Gastroesophageal sphincter (tissue), 4 donors: Measurements from ENCODE around the gene PIP4K2A. TPM values are rescaled to one million over a fixed set of nuclear protein-coding genes. Genes with fewer than 3 reads are reported as not detected.

Source experiments
- ATAC-seq: fragments of 150-250 bp; one replicate; pipeline ENCODE4 v1.9.1; 2016; ENCODE audit warnings: mild to moderate bottlenecking, moderate library complexity
- H3K27ac ChIP-seq, 4 donors: fragments of 200-600 bp; sonication (generic) in 3 of 4; 1 replicate in 3 of 4; 2 replicates in 1 of 4; pipeline ENCODE4 v1.5.1; 2016 to 2019
- H3K27me3 ChIP-seq: fragments of 200-600 bp; sonication (generic); one replicate; pipeline ENCODE4 v1.5.1; 2019
- H3K36me3 ChIP-seq, 2 donors: fragments of 200-600 bp; sonication (generic); one replicate each; pipeline ENCODE4 v1.5.1; 2019; ENCODE audit warnings: control low read depth in 1 of 2
- H3K4me1 ChIP-seq, 3 donors: fragments of 200-600 bp; sonication (generic); 1 replicate in 2 of 3; 2 replicates in 1 of 3; pipeline ENCODE4 v1.5.1; 2016 to 2019; ENCODE audit warnings: control low read depth in 2 of 3
- H3K4me3 ChIP-seq, 2 donors: fragments of 200-600 bp; sonication (generic); one replicate each; pipeline ENCODE4 v1.5.1; 2019; ENCODE audit warnings: mild to moderate bottlenecking in 1 of 2, moderate library complexity in 1 of 2
- H3K9me3 ChIP-seq, 3 donors: fragments of 200-600 bp; sonication (generic); one replicate each; pipeline ENCODE4 v1.5.1; 2017 to 2019; ENCODE audit warnings: control low read depth in 2 of 3
- EP300 ChIP-seq: sonication (generic); formaldehyde crosslinking; IDR thresholded peaks from one replicate; pipeline ENCODE4 v1.6.1; 2017; ENCODE audit warnings: antibody characterized with exemption, mild to moderate bottlenecking
- POLR2A ChIP-seq, 2 donors: fragments of 450-650 bp; IDR thresholded peaks; one replicate each; pipeline ENCODE4 v1.6.1; 2017; ENCODE audit warnings: antibody characterized with exemption in 2 of 2, mild to moderate bottlenecking in 2 of 2, moderate library complexity in 1 of 2
- POLR2AphosphoS5 ChIP-seq: sonication (generic); formaldehyde crosslinking; IDR thresholded peaks from one replicate; pipeline ENCODE4 v1.6.1; 2017; ENCODE audit warnings: antibody characterized with exemption
- WGBS, 2 donors: methylation state at CpG; one replicate each; pipeline ENCODE4 v1.1.5; 2018; ENCODE audit warnings: low coverage in 1 of 2; 5-methylcytosine and 5-hydroxymethylcytosine counted together
- total RNA-seq, 4 donors: library from RNA; depleted of rRNA; stranded (reverse); fragments of >200 nt; gene quantifications; one replicate each; pipeline ENCODE4 v1.1.0, GENCODE V29; 2016
- TF ChIP-seq, protein P1 (sequence below), 4 experiments: fragments of 200-600 bp in 2 of 4; fragments of 450-650 bp in 2 of 4; sonication (generic) in 1 of 4; IDR thresholded peaks; one replicate each; pipeline ENCODE4 v1.5.1; 2017 to 2019; ENCODE audit warnings: antibody characterized with exemption in 4 of 4, mild to moderate bottlenecking in 2 of 4, moderate library complexity in 2 of 4

PIP4K2A gene
- total RNA-seq, 4 donors from 2014 or later, result 30.4 to 57.2 (median 51.3) TPM

- Histone ChIP-seq H3K27ac (no peak overlapping the region), H3K27me3 (no peaks in the 10 kb centered on the region), H3K4me1 (peaks cover 0 to 40% (median 12%) of the 10 kb centered on the region in 3 donors), H3K36me3 (no peaks in the 10 kb centered on the region), H3K9me3 (no peaks in the 10 kb centered on the region), H3K4me3 (no peak overlapping the region)
- whole genome bisulfite sequencing, 2 donors, result 69 to 100% methylated on average over 1 to 2 of the region's 2 CpGs
- TF ChIP-seq, protein P1, sequence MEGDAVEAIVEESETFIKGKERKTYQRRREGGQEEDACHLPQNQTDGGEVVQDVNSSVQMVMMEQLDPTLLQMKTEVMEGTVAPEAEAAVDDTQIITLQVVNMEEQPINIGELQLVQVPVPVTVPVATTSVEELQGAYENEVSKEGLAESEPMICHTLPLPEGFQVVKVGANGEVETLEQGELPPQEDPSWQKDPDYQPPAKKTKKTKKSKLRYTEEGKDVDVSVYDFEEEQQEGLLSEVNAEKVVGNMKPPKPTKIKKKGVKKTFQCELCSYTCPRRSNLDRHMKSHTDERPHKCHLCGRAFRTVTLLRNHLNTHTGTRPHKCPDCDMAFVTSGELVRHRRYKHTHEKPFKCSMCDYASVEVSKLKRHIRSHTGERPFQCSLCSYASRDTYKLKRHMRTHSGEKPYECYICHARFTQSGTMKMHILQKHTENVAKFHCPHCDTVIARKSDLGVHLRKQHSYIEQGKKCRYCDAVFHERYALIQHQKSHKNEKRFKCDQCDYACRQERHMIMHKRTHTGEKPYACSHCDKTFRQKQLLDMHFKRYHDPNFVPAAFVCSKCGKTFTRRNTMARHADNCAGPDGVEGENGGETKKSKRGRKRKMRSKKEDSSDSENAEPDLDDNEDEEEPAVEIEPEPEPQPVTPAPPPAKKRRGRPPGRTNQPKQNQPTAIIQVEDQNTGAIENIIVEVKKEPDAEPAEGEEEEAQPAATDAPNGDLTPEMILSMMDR (IDR thresholded peaks at IDR 0.05), result no peak
- TF ChIP-seq POLR2A (IDR thresholded peaks at IDR 0.05) (no peak), EP300 (no peak), POLR2AphosphoS5 (no peak)
- no peak for ATAC-seq
Observed at GRCh38 chr10:22646388-22646853, 68.0 kb downstream of the PIP4K2A start.

DNA sequence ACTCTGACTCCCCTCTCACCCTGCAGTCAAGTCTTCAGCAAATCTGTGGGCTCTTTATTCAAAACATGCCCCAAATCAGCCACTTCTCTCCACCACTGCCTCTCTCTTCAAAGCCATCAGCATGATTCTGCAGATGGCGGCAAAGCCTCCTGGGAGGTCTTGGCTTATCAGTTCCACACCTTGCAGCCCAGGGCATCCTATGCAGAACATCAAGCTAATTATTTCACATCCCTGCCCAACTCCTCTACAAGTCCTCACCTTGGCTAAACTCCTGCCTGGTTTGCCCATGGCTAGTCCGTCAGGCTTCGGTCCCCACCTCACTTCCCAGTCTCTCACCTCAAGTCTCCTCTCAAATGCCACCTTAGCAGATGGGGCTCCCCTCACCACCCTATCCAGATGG, 70.2 kb downstream of the PIP4K2A start:
- H3K4me1 ChIP-seq, result peaks cover 0 to 29% (median 8%) of the 10 kb centered on the region in 3 donors
- ATAC-seq, result no peak
- no peaks in the 10 kb centered on the region for H3K9me3 ChIP-seq
- no peak for TF ChIP-seq EP300
- no peak for TF ChIP-seq POLR2A (IDR thresholded peaks at IDR 0.05)
- TF ChIP-seq, protein P1 (IDR thresholded peaks at IDR 0.05), result no peak
- TF ChIP-seq POLR2AphosphoS5, result no peak
- no peak overlapping the region for H3K4me3 ChIP-seq
- no peak overlapping the region for H3K27ac ChIP-seq
- H3K27me3 ChIP-seq, result no peaks in the 10 kb centered on the region
- H3K36me3 ChIP-seq, result no peaks in the 10 kb centered on the region
- 72 to 100% methylated on average over 3 of the region's 3 CpGs for WGBS, 2 donors

DNA sequence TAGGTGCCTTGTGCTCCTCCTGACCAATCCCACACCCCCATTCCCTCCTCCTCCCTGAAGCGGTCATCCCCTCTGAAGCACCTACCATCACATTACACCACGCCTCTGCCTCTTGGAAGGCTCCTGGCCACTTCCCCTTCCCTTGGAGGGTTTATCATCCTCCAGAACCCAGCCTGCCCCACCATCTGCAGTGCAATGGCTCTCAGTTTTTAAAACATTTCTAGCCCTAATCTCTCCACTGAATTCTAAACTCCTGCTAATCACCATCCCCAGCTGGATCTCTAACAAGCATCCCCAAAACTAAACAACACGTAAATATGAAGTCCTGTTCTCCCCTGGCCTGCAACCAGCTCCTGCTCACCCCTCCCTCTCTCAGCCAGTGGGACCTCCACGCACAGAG, 70.6 kb downstream of the PIP4K2A start:
- Histone ChIP-seq H3K36me3 (no peaks in the 10 kb centered on the region), H3K27me3 (no peaks in the 10 kb centered on the region), H3K4me3 (no peak overlapping the region), H3K9me3 (no peaks in the 10 kb centered on the region), H3K4me1 (peaks cover 0 to 24% (median 3%) of the 10 kb centered on the region in 3 donors), H3K27ac (no peak overlapping the region)
- no peak for ATAC-seq
- 86 to 100% methylated on average over 3 to 4 of the region's 4 CpGs for WGBS, 2 donors
- TF ChIP-seq, protein P1 (IDR thresholded peaks at IDR 0.05), result no peak
- no peak for TF ChIP-seq POLR2A (IDR thresholded peaks at IDR 0.05)
- TF ChIP-seq EP300, result no peak
- no peak for TF ChIP-seq POLR2AphosphoS5

GRCh38 chr10:22643116-22643515, 71.3 kb downstream of the PIP4K2A start:
- ATAC-seq, result no peak
- WGBS, 2 donors, result 83 to 85% methylated on average over 3 to 4 of the region's 4 CpGs
- H3K27ac ChIP-seq, result no peak overlapping the region
- no peak for TF ChIP-seq EP300
- no peaks in the 10 kb centered on the region for H3K9me3 ChIP-seq
- H3K36me3 ChIP-seq, result no peaks in the 10 kb centered on the region
- H3K4me3 ChIP-seq, result no peak overlapping the region
- peaks cover 0 to 18% (median 0%) of the 10 kb centered on the region in 3 donors for H3K4me1 ChIP-seq
- no peaks in the 10 kb centered on the region for H3K27me3 ChIP-seq

GRCh38 chr10:22641743-22642142, 72.6 kb downstream of the PIP4K2A start:
- Histone ChIP-seq H3K27ac (no peak overlapping the region), H3K4me1 (peaks cover 0 to 11% (median 0%) of the 10 kb centered on the region in 3 donors), H3K4me3 (no peak overlapping the region), H3K36me3 (no peaks in the 10 kb centered on the region), H3K9me3 (no peaks in the 10 kb centered on the region), H3K27me3 (no peaks in the 10 kb centered on the region)
- no peak for ATAC-seq
- TF ChIP-seq POLR2A (IDR thresholded peaks at IDR 0.05) (no peak), EP300 (no peak), POLR2AphosphoS5 (no peak)
- TF ChIP-seq, protein P1 (IDR thresholded peaks at IDR 0.05), result no peak
- 86 to 100% methylated on average over 2 to 4 of the region's 5 CpGs for WGBS, 2 donors
